Measurements from ENCODE around the gene PRR23E. TPM values are rescaled to one million over a fixed set of nuclear protein-coding genes. Genes with fewer than 3 reads are reported as not detected.

PRR23E gene
- total RNA-seq, 1 experiment from 2014 or later, result not detected

GRCh38 chr3:127172211-127172610 is 20.7 kb upstream of the PRR23E start:
- BruUV-seq (replicated peaks), result no TSS peak
- Mint-ChIP-seq H3K27me3 (ENCODE audit: insufficient read depth, unreplicated experiment) (peaks cover 13% of the 10 kb centered on the region), H3K36me3 (ENCODE audit: insufficient read depth, unreplicated experiment) (no peaks in the 10 kb centered on the region), H3K4me3 (ENCODE audit: unreplicated experiment) (no peak overlapping the region), H3K9me3 (ENCODE audit: unreplicated experiment) (no peaks in the 10 kb centered on the region), H3K4me1 (ENCODE audit: low read depth, unreplicated experiment) (no peaks in the 10 kb centered on the region), H3K27ac (ENCODE audit: unreplicated experiment) (no peak overlapping the region)
- Histone ChIP-seq H3K36me3 (ENCODE audit: control insufficient read depth, insufficient read depth, low read length) (no peaks in the 10 kb centered on the region), H3K27me3 (replicated peaks; ENCODE audit: control insufficient read depth, insufficient read depth, low read length) (no peaks in the 10 kb centered on the region; the same call in 1 of the 2 replicates), H3K9me3 (no peaks in the 10 kb centered on the region), H3K4me3 (ENCODE audit: low read depth, low read length) (no peak overlapping the region), H3K4me1 (no peaks in the 10 kb centered on the region)
- TF ChIP-seq CTCF (IDR thresholded peaks at IDR 0.05; ENCODE audit: insufficient read depth in 1 of 2, low read depth in 1 of 2, low read length in 1 of 2, severe bottlenecking in 1 of 2, unreplicated experiment in 1 of 2), result no peak
- intact Hi-C loops (cut with micrococcal nuclease; ENCODE audit: unreplicated experiment), result loop anchor here (10.0 kb wide), 1 partner anchor 417 kb away; no protein-coding TSS in a partner anchor
- ChIA-PET POLR2A (no interaction called here), CTCF (no interaction called here)
- DNase-seq, result no peak

- Mint-ChIP-seq H3K27ac (ENCODE audit: unreplicated experiment) (no peak overlapping the region), H3K4me3 (ENCODE audit: unreplicated experiment) (no peak overlapping the region), H3K27me3 (ENCODE audit: insufficient read depth, unreplicated experiment) (peaks cover 13% of the 10 kb centered on the region), H3K4me1 (ENCODE audit: low read depth, unreplicated experiment) (no peaks in the 10 kb centered on the region), H3K9me3 (ENCODE audit: unreplicated experiment) (peaks cover 1% of the 10 kb centered on the region), H3K36me3 (ENCODE audit: insufficient read depth, unreplicated experiment) (no peaks in the 10 kb centered on the region)
- Histone ChIP-seq H3K4me3 (ENCODE audit: low read depth, low read length) (no peak overlapping the region), H3K36me3 (ENCODE audit: control insufficient read depth, insufficient read depth, low read length) (no peaks in the 10 kb centered on the region), H3K27me3 (replicated peaks; ENCODE audit: control insufficient read depth, insufficient read depth, low read length) (no peaks in the 10 kb centered on the region; the same call in 1 of the 2 replicates), H3K4me1 (no peaks in the 10 kb centered on the region), H3K9me3 (no peaks in the 10 kb centered on the region)
- no peak for DNase-seq
- TF ChIP-seq CTCF (IDR thresholded peaks at IDR 0.05; ENCODE audit: insufficient read depth in 1 of 2, low read depth in 1 of 2, low read length in 1 of 2, severe bottlenecking in 1 of 2, unreplicated experiment in 1 of 2), result no peak
- BruUV-seq (replicated peaks), result no TSS peak
- POLR2A ChIA-PET, result no interaction called here
- CTCF ChIA-PET, result no interaction called here
- intact Hi-C loops (cut with micrococcal nuclease; ENCODE audit: unreplicated experiment), result loop anchor here (10.0 kb wide), 1 partner anchor 418 kb away; no protein-coding TSS in a partner anchor
Measured at GRCh38 chr3:127172781-127173515, 20.0 kb upstream of the PRR23E start.

GRCh38 chr3:127173516-127174166 is 19.3 kb upstream of the PRR23E start:
- H3K4me3 ChIP-seq (ENCODE audit: low read depth, low read length), result no peak overlapping the region
- BruUV-seq (replicated peaks), result no TSS peak

More at GRCh38 chr3:127173516-127174166, 19.3 kb upstream of the PRR23E start:
- Histone ChIP-seq H3K36me3 (ENCODE audit: control insufficient read depth, insufficient read depth, low read length) (no peaks in the 10 kb centered on the region), H3K9me3 (no peaks in the 10 kb centered on the region), H3K27me3 (replicated peaks; ENCODE audit: control insufficient read depth, insufficient read depth, low read length) (no peaks in the 10 kb centered on the region; the same call in 1 of the 2 replicates), H3K4me1 (no peaks in the 10 kb centered on the region)
- H3K27me3 Mint-ChIP-seq (ENCODE audit: insufficient read depth, unreplicated experiment), result peaks cover 13% of the 10 kb centered on the region
- DNase-seq, result no peak
- H3K9me3 Mint-ChIP-seq (ENCODE audit: unreplicated experiment), result peaks cover 8% of the 10 kb centered on the region
- TF ChIP-seq CTCF (IDR thresholded peaks at IDR 0.05; ENCODE audit: insufficient read depth in 1 of 2, low read depth in 1 of 2, low read length in 1 of 2, severe bottlenecking in 1 of 2, unreplicated experiment in 1 of 2), result no peak
- intact Hi-C loops (cut with micrococcal nuclease; ENCODE audit: unreplicated experiment), result loop anchor here (10.0 kb wide), 1 partner anchor 419 kb away; no protein-coding TSS in a partner anchor
- H3K4me3 Mint-ChIP-seq (ENCODE audit: unreplicated experiment), result no peak overlapping the region
- ChIA-PET POLR2A (no interaction called here), CTCF (no interaction called here)
- no peaks in the 10 kb centered on the region for H3K4me1 Mint-ChIP-seq (ENCODE audit: low read depth, unreplicated experiment)
- H3K36me3 Mint-ChIP-seq (ENCODE audit: insufficient read depth, unreplicated experiment), result peaks cover 3% of the 10 kb centered on the region
- H3K27ac Mint-ChIP-seq (ENCODE audit: unreplicated experiment), result no peak overlapping the region
